Left lung (tissue), 10 donors: Measurements from ENCODE around the gene CFAP58. TPM values are rescaled to one million over a fixed set of nuclear protein-coding genes. Genes with fewer than 3 reads are reported as not detected.

Source experiments
- ATAC-seq: fragments of 200-7000 bp; cut with Tn5 transposase; one replicate; pipeline ENCODE4 v1.9.1; 2020; ENCODE audit warnings: moderate library complexity
- DNase-seq, 4 donors: peaks; one replicate each; pipeline ENCODE4 v3.0.0-alpha.2; 2013 to 2020
- H3K27ac ChIP-seq, 2 donors: fragments of 200-600 bp; sonication (generic) in 1 of 2; one replicate each; pipeline versions ENCODE4 v1.5.0 to v1.8.0; 2020 to 2021
- H3K27me3 ChIP-seq, 2 donors: fragments of 200-600 bp; sonication (generic) in 1 of 2; one replicate each; pipeline versions ENCODE4 v1.5.0 to v1.8.0; 2020 to 2021
- H3K36me3 ChIP-seq, 2 donors: fragments of 200-600 bp; sonication (generic) in 1 of 2; one replicate each; pipeline versions ENCODE4 v1.5.0 to v1.8.0; 2020 to 2021
- H3K4me1 ChIP-seq, 2 donors: fragments of 200-600 bp; one replicate each; pipeline ENCODE4 v1.8.0; 2021
- H3K4me3 ChIP-seq, 2 donors: fragments of 200-600 bp; sonication (generic) in 1 of 2; one replicate each; pipeline versions ENCODE4 v1.5.0 to v1.8.0; 2020 to 2021; ENCODE audit warnings: mild to moderate bottlenecking in 1 of 2
- H3K9me3 ChIP-seq, 2 donors: fragments of 200-600 bp; sonication (generic) in 1 of 2; one replicate each; pipeline versions ENCODE4 v1.5.0 to v1.8.0; 2020 to 2021
- intact Hi-C, 2 donors: fragments of 100-400 bp; cut with DNase I; formaldehyde crosslinking; loops; one replicate each; pipeline versions ENCODE4 v1.11.2 to v1.14.2; 2022
- polyA plus RNA-seq, 6 donors: library from polyadenylated mRNA; unstranded; fragments of 120-200 nt; gene quantifications; one replicate each; pipeline ENCODE4 v1.2.1, GENCODE V29; 2013; ENCODE audit not compliant: insufficient read length in 6 of 6
- total RNA-seq, 2 donors: library from RNA; stranded (reverse); fragmentation: NEBNext Ultra II Directional; extraction: Animal tissue kit (Norgen Biotek cat#: 25700); gene quantifications; one replicate each; pipeline ENCODE4 v1.2.1, GENCODE V29; 2021
- TF ChIP-seq, protein P1 (sequence below), 2 donors: fragments of 200-600 bp; sonication (generic) in 1 of 2; IDR thresholded peaks; one replicate each; pipeline versions ENCODE4 v1.5.0 to v1.8.0; 2021; ENCODE audit warnings: antibody characterized with exemption in 2 of 2
- donor health status: DM: no; HTN: yes; CAD: no.
- donor health status: DM: no; HTN: no; CAD: no.

CFAP58 gene
- total and polyA plus RNA-seq, 8 donors: 0.29 to 2.2 (median 1.6) TPM

DNA sequence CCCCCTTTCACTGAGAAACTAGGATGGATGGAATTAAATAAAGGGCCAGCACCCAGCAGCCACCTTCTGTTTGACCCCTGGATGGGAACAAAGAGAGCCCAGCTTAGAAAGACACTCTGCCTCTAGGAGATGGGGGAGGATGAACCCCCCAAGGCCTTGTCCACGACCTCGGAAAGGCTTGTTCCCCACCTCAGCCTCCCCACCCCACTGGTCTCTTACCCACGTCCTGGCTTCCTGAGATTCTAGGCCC lies 25.1 kb upstream of the CFAP58 start:
- Histone ChIP-seq H3K9me3 (no peaks in the 10 kb centered on the region), H3K36me3 (peaks cover 0 to 3% of the 10 kb centered on the region in 2 donors), H3K27me3 (no peaks in the 10 kb centered on the region), H3K4me1 (peaks cover 89 to 100% of the 10 kb centered on the region in 2 donors), H3K27ac (peak overlapping the region; percentile 87 to 100), H3K4me3 (peak overlapping the region in 1 of 2 donors; percentile 13)
- TF ChIP-seq, protein P1, sequence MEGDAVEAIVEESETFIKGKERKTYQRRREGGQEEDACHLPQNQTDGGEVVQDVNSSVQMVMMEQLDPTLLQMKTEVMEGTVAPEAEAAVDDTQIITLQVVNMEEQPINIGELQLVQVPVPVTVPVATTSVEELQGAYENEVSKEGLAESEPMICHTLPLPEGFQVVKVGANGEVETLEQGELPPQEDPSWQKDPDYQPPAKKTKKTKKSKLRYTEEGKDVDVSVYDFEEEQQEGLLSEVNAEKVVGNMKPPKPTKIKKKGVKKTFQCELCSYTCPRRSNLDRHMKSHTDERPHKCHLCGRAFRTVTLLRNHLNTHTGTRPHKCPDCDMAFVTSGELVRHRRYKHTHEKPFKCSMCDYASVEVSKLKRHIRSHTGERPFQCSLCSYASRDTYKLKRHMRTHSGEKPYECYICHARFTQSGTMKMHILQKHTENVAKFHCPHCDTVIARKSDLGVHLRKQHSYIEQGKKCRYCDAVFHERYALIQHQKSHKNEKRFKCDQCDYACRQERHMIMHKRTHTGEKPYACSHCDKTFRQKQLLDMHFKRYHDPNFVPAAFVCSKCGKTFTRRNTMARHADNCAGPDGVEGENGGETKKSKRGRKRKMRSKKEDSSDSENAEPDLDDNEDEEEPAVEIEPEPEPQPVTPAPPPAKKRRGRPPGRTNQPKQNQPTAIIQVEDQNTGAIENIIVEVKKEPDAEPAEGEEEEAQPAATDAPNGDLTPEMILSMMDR (IDR thresholded peaks at IDR 0.05): no peak
- intact Hi-C loops: no loop called here
- ATAC-seq (no peak), DNase-seq (no peak)

GRCh38 chr10:104328896-104329710 lies 24.5 kb upstream of the CFAP58 start:
- DNase-seq (peak; percentile 48 to 81 (median 74)), ATAC-seq (peak; percentile 58)
- H3K27me3 ChIP-seq: no peaks in the 10 kb centered on the region
- H3K27ac ChIP-seq: peak overlapping the region; percentile 87 to 100
- peaks cover 84 to 100% of the 10 kb centered on the region in 2 donors for H3K4me1 ChIP-seq
- H3K4me3 ChIP-seq: peak overlapping the region in 1 of 2 donors; percentile 13
- TF ChIP-seq, protein P1 (IDR thresholded peaks at IDR 0.05): no peak
- H3K36me3 ChIP-seq: peaks cover 0 to 3% of the 10 kb centered on the region in 2 donors
- intact Hi-C loops: no loop called here
- no peaks in the 10 kb centered on the region for H3K9me3 ChIP-seq

- no peaks in the 10 kb centered on the region for H3K9me3 ChIP-seq
- H3K27ac ChIP-seq: peak overlapping the region; percentile 87 to 100
- peak overlapping the region in 1 of 2 donors; percentile 13 for H3K4me3 ChIP-seq
- TF ChIP-seq, protein P1 (IDR thresholded peaks at IDR 0.05): no peak
- ATAC-seq: no peak
- H3K27me3 ChIP-seq: no peaks in the 10 kb centered on the region
- H3K4me1 ChIP-seq: peaks cover 78 to 100% of the 10 kb centered on the region in 2 donors
- H3K36me3 ChIP-seq: peaks cover 0 to 9% of the 10 kb centered on the region in 2 donors
- DNase-seq: peak in 1 of 4 donors; percentile 28
- intact Hi-C loops: no loop called here
These were observed 23.9 kb upstream of the CFAP58 start for GRCh38 chr10:104329735-104330134.

GRCh38 chr10:104330168-104331110 lies 23.2 kb upstream of the CFAP58 start:
- Histone ChIP-seq H3K9me3 (no peaks in the 10 kb centered on the region), H3K27ac (peak overlapping the region; percentile 87 to 100), H3K36me3 (peaks cover 0 to 11% of the 10 kb centered on the region in 2 donors), H3K27me3 (no peaks in the 10 kb centered on the region), H3K4me1 (peaks cover 71 to 100% of the 10 kb centered on the region in 2 donors), H3K4me3 (no peak overlapping the region)
- peak; percentile 16 for ATAC-seq
- TF ChIP-seq, protein P1 (IDR thresholded peaks at IDR 0.05): no peak
- intact Hi-C loops: no loop called here
- peak in 3 of 4 donors; percentile 54 to 72 (median 68) for DNase-seq
